Measurements from ENCODE around the gene CRK. TPM values are rescaled to one million over a fixed set of nuclear protein-coding genes. Genes with fewer than 3 reads are reported as not detected.
"Not testable (repeated sequence)": the region's sequence is repeated elsewhere in the genome, so short reads cannot be mapped to it uniquely, and the experiment has no call there.

The CRK gene
- total RNA-seq, 1 experiment from 2014 or later, result 87.1 TPM

- in situ Hi-C loops (cut with HindIII; ENCODE audit: low pct_unique_long_range_greater_than_20kb, low sequenced_read_pairs), result no loop called here
These were observed 6.5 kb downstream of the CRK start for GRCh38 chr17:1449412-1449967.

GRCh38 chr17:1447052-1447451, 9.0 kb downstream of the CRK start:
- in situ Hi-C loops (cut with HindIII; ENCODE audit: low pct_unique_long_range_greater_than_20kb, low sequenced_read_pairs), result no loop called here
- no peak for DNase-seq (ENCODE audit: low read depth, low spot score)

More at GRCh38 chr17:1449412-1449967, 6.5 kb downstream of the CRK start:
- no peak for DNase-seq (ENCODE audit: low read depth, low spot score)

GRCh38 chr17:1446201-1446600, 9.8 kb downstream of the CRK start:
- in situ Hi-C loops (cut with HindIII; ENCODE audit: low pct_unique_long_range_greater_than_20kb, low sequenced_read_pairs), result no loop called here
- DNase-seq (ENCODE audit: low read depth, low spot score), result no peak

GRCh38 chr17:1445695-1446094, 10.3 kb downstream of the CRK start:
- DNase-seq (ENCODE audit: low read depth, low spot score); in situ Hi-C loops (cut with HindIII; ENCODE audit: low pct_unique_long_range_greater_than_20kb, low sequenced_read_pairs): not testable (repeated sequence)

- in situ Hi-C loops (cut with HindIII; ENCODE audit: low pct_unique_long_range_greater_than_20kb, low sequenced_read_pairs); DNase-seq (ENCODE audit: low read depth, low spot score): not testable (repeated sequence)
These were observed 13.3 kb downstream of the CRK start for GRCh38 chr17:1442721-1443120.

GRCh38 chr17:1442187-1442586, 13.8 kb downstream of the CRK start:
- DNase-seq (ENCODE audit: low read depth, low spot score), result no peak
- in situ Hi-C loops (cut with HindIII; ENCODE audit: low pct_unique_long_range_greater_than_20kb, low sequenced_read_pairs), result no loop called here

- no peak for DNase-seq (ENCODE audit: low read depth, low spot score)
- in situ Hi-C loops (cut with HindIII; ENCODE audit: low pct_unique_long_range_greater_than_20kb, low sequenced_read_pairs), result no loop called here
These were observed 15.1 kb downstream of the CRK start for GRCh38 chr17:1440921-1441320.

GRCh38 chr17:1438593-1439083, 17.4 kb downstream of the CRK start:
- no peak for DNase-seq (ENCODE audit: low read depth, low spot score)
- in situ Hi-C loops (cut with HindIII; ENCODE audit: low pct_unique_long_range_greater_than_20kb, low sequenced_read_pairs), result no loop called here

- no peak for DNase-seq (ENCODE audit: low read depth, low spot score)
- in situ Hi-C loops (cut with HindIII; ENCODE audit: low pct_unique_long_range_greater_than_20kb, low sequenced_read_pairs), result no loop called here
These were observed 20.7 kb downstream of the CRK start for GRCh38 chr17:1435326-1435725.

GRCh38 chr17:1434150-1434549, 21.9 kb downstream of the CRK start:
- in situ Hi-C loops (cut with HindIII; ENCODE audit: low pct_unique_long_range_greater_than_20kb, low sequenced_read_pairs), result no loop called here
- no peak for DNase-seq (ENCODE audit: low read depth, low spot score)

- in situ Hi-C loops (cut with HindIII; ENCODE audit: low pct_unique_long_range_greater_than_20kb, low sequenced_read_pairs), result no loop called here
- no peak for DNase-seq (ENCODE audit: low read depth, low spot score)
These were observed 24.4 kb downstream of the CRK start for GRCh38 chr17:1431631-1432104.

- in situ Hi-C loops (cut with HindIII; ENCODE audit: low pct_unique_long_range_greater_than_20kb, low sequenced_read_pairs), result no loop called here
- peak; percentile 30 for DNase-seq (ENCODE audit: low read depth, low spot score)
These were observed 32.4 kb downstream of the CRK start for GRCh38 chr17:1423456-1424135.

- in situ Hi-C loops (cut with HindIII; ENCODE audit: low pct_unique_long_range_greater_than_20kb, low sequenced_read_pairs), result no loop called here
- DNase-seq (ENCODE audit: low read depth, low spot score), result peak; percentile 93
These were observed 33.1 kb downstream of the CRK start for GRCh38 chr17:1422885-1423284.

- in situ Hi-C loops (cut with HindIII; ENCODE audit: low pct_unique_long_range_greater_than_20kb, low sequenced_read_pairs), result no loop called here
- no peak for DNase-seq (ENCODE audit: low read depth, low spot score)
These were observed 34.6 kb downstream of the CRK start for GRCh38 chr17:1421470-1421869.

GRCh38 chr17:1420981-1421380, 35.1 kb downstream of the CRK start:
- in situ Hi-C loops (cut with HindIII; ENCODE audit: low pct_unique_long_range_greater_than_20kb, low sequenced_read_pairs), result no loop called here
- no peak for DNase-seq (ENCODE audit: low read depth, low spot score)

- no peak for DNase-seq (ENCODE audit: low read depth, low spot score)
- in situ Hi-C loops (cut with HindIII; ENCODE audit: low pct_unique_long_range_greater_than_20kb, low sequenced_read_pairs), result no loop called here
These were observed 35.9 kb downstream of the CRK start for GRCh38 chr17:1420163-1420562.

- DNase-seq (ENCODE audit: low read depth, low spot score); in situ Hi-C loops (cut with HindIII; ENCODE audit: low pct_unique_long_range_greater_than_20kb, low sequenced_read_pairs): not testable (repeated sequence)
These were observed 37.6 kb downstream of the CRK start for GRCh38 chr17:1418476-1418875.

GRCh38 chr17:1416414-1416813, 39.6 kb downstream of the CRK start:
- in situ Hi-C loops (cut with HindIII; ENCODE audit: low pct_unique_long_range_greater_than_20kb, low sequenced_read_pairs), result no loop called here
- DNase-seq (ENCODE audit: low read depth, low spot score), result no peak

GRCh38 chr17:1414634-1415033, 41.4 kb downstream of the CRK start:
- in situ Hi-C loops (cut with HindIII; ENCODE audit: low pct_unique_long_range_greater_than_20kb, low sequenced_read_pairs), result no loop called here

More at GRCh38 chr17:1414634-1415033, 41.4 kb downstream of the CRK start:
- DNase-seq (ENCODE audit: low read depth, low spot score), result no peak
